Right lobe of liver (tissue), 6 donors: ENCODE results near the gene EEF2K. TPM values are rescaled to one million over a fixed set of nuclear protein-coding genes. Genes with fewer than 3 reads are reported as not detected.

ENCODE experiments used
- ATAC-seq, 4 donors: fragments of 200-7000 bp; cut with Tn5 transposase; one replicate each; pipeline ENCODE4 v1.9.1; 2020; ENCODE audit warnings: mild to moderate bottlenecking in 4 of 4, moderate library complexity in 4 of 4
- DNase-seq, 3 donors: peaks; one replicate each; pipeline ENCODE4 v3.0.0-alpha.2; 2020
- H3K27ac ChIP-seq, 3 donors: fragments of 200-600 bp; one replicate each; pipeline ENCODE4 v1.8.0; 2022
- H3K27me3 ChIP-seq, 2 donors: fragments of 200-600 bp; one replicate each; pipeline ENCODE4 v1.8.0; 2022
- H3K36me3 ChIP-seq, 4 donors: fragments of 200-600 bp; sonication (generic) in 1 of 4; one replicate each; pipeline versions ENCODE4 v1.5.1 to v1.8.0; 2017 to 2022; ENCODE audit warnings: control low read depth in 1 of 4
- H3K4me1 ChIP-seq, 4 donors: fragments of 200-600 bp; sonication (generic) in 1 of 4; one replicate each; pipeline versions ENCODE4 v1.5.1 to v1.8.0; 2017 to 2022; ENCODE audit warnings: control low read depth in 1 of 4
- H3K4me3 ChIP-seq, 3 donors: fragments of 200-600 bp; one replicate each; pipeline ENCODE4 v1.8.0; 2022
- H3K9me3 ChIP-seq, 4 donors: fragments of 200-600 bp; sonication (generic) in 1 of 4; one replicate each; pipeline versions ENCODE4 v1.5.1 to v1.8.0; 2017 to 2022; ENCODE audit warnings: control low read depth in 1 of 4
- CTCF ChIP-seq, 4 donors: fragments of 200-600 bp in 3 of 4; fragments of 450-650 bp in 1 of 4; IDR thresholded peaks; one replicate each; pipeline versions ENCODE4 v1.5.1 to v1.8.0; 2016 to 2022; ENCODE audit warnings: antibody characterized with exemption in 4 of 4, mild to moderate bottlenecking in 2 of 4
- POLR2A ChIP-seq: fragments of 450-650 bp; IDR thresholded peaks from one replicate; pipeline ENCODE4 v1.6.1; 2017; ENCODE audit warnings: antibody characterized with exemption, mild to moderate bottlenecking
- WGBS: methylation state at CpG from one replicate; pipeline ENCODE4 v1.1.6; 2018; ENCODE audit warnings: low coverage, low lambda C conversion rate; ENCODE audit not compliant: insufficient coverage; ENCODE audit errors: missing lambda C conversion rate; 5-methylcytosine and 5-hydroxymethylcytosine counted together
- intact Hi-C, 2 donors: fragments of 100-400 bp; cut with DNase I; formaldehyde crosslinking; loops; one replicate each; pipeline versions ENCODE4 v1.11.2 to v1.14.1; 2022
- total RNA-seq, 6 experiments: library from RNA; depleted of rRNA in 2 of 6; stranded (reverse); fragments of >200 nt in 2 of 6; fragmentation: NEBNext Ultra II Directional in 3 of 6; extraction: Animal tissue kit (Norgen Biotek cat#: 25700) in 3 of 6; gene quantifications; one replicate each; pipeline versions ENCODE4 v1.1.0 to v1.2.4, GENCODE V29; 2016 to 2023
- donor health status: DM: no; HTN: yes; CAD: no.
- donor health status: DM: no; HTN: no; CAD: no.
- donor health status: DM: no; HTN: no; CAD: no.
- donor health status: DM: no; HTN: yes; CAD: no.
- donor health status: DM: no; HTN: yes; CAD: no.

Gene EEF2K
- total RNA-seq, 6 experiments from 2014 or later = 10.0 to 17.5 (median 11.5) TPM

GRCh38 chr16:22293137-22294106 lies 87.3 kb downstream of the EEF2K start:
- Histone ChIP-seq H3K4me3 (no peak overlapping the region), H3K27ac (no peak overlapping the region), H3K9me3 (no peaks in the 10 kb centered on the region), H3K4me1 (no peaks in the 10 kb centered on the region), H3K36me3 (no peaks in the 10 kb centered on the region), H3K27me3 (no peaks in the 10 kb centered on the region)
- intact Hi-C loops = no loop called here
- DNase-seq (no peak), ATAC-seq (no peak)
- TF ChIP-seq CTCF (IDR thresholded peaks at IDR 0.05) (no peak), POLR2A (no peak)
- 70% methylated on average over 8 of the region's 11 CpGs for WGBS

- no peak for ATAC-seq
- 2% methylated on average over 17 of the region's 17 CpGs for WGBS
- Histone ChIP-seq H3K27me3 (no peaks in the 10 kb centered on the region), H3K4me1 (peaks cover 0 to 7% (median 0%) of the 10 kb centered on the region in 4 donors), H3K4me3 (peak overlapping the region; percentile 44 to 91 (median 76)), H3K36me3 (no peaks in the 10 kb centered on the region), H3K9me3 (no peaks in the 10 kb centered on the region), H3K27ac (peak overlapping the region in 2 of 3 donors; percentile 0 to 64)
- DNase-seq = no peak
- intact Hi-C loops = loop anchor here in 1 of 2 donors (5.0 kb wide), 1 partner anchor 94 kb away; no protein-coding TSS in a partner anchor
- TF ChIP-seq POLR2A (no peak), CTCF (IDR thresholded peaks at IDR 0.05) (no peak)
These were observed 90.4 kb downstream of the EEF2K start for GRCh38 chr16:22296225-22297113.

- peak; percentile 95 to 99 (median 96) for TF ChIP-seq CTCF (IDR thresholded peaks at IDR 0.05)
- peak; percentile 85 for TF ChIP-seq POLR2A
- peak within 1 kb of the TSS; percentile 84 to 99 (median 93) for H3K27ac ChIP-seq
- intact Hi-C loops = loop anchor here in 1 of 2 donors (5.0 kb wide), 1 partner anchor 95 kb away; no protein-coding TSS in a partner anchor
These were observed 91.2 kb downstream of the EEF2K start, which contains the start of gene POLR3E for GRCh38 chr16:22297114-22297870. POLR3E (plus strand) TSS chr16:22297409; CDS start chr16:22302969, 5,560 bp downstream.

More at GRCh38 chr16:22297114-22297870, 91.2 kb downstream of the EEF2K start, which contains the start of gene POLR3E:
- peak within 1 kb of the TSS; percentile 76 to 94 (median 91) for H3K4me3 ChIP-seq
- H3K27me3 ChIP-seq = no peaks in the 10 kb centered on the region
- H3K9me3 ChIP-seq = no peaks in the 10 kb centered on the region
- DNase-seq (peak; percentile 99), ATAC-seq (peak; percentile 93 to 97 (median 94))
- no peaks in the 10 kb centered on the region for H3K36me3 ChIP-seq
- peaks cover 0 to 7% (median 0%) of the 10 kb centered on the region in 4 donors for H3K4me1 ChIP-seq
- under 1% methylated on average over 23 of the region's 76 CpGs for WGBS
